HEK293 (cell line): ENCODE data around the gene UNC80.

Experiments
- CTCF ChIA-PET: fragments of 350-600 bp; formaldehyde crosslinking; extraction: SDS; loops from one replicate; lab custom pipeline; 2021; ENCODE audit warnings: antibody characterized with exemption; lab: Yijun Ruan, JAX
- POLR2A ChIA-PET: fragments of 300-600 bp; formaldehyde crosslinking; extraction: SDS; loops from one replicate; lab custom pipeline; 2020; ENCODE audit warnings: antibody characterized with exemption, inconsistent platforms; lab: Yijun Ruan, JAX
- H3K27ac ChIP-seq: fragments of 200-500 bp; sonication (Bioruptor generic); 2 replicates; pipeline ENCODE4 v1.5.1; 2014; ENCODE audit warnings: low read depth, low read length, control low read depth, inconsistent platforms; ENCODE audit errors: extremely low read depth
- H3K36me3 ChIP-seq, 2 experiments: fragments of 200-500 bp in 1 of 2; sonication (Bioruptor generic) in 1 of 2; 1 replicate in 1 of 2; 2 replicates in 1 of 2; pipeline ENCODE4 v1.5.1; 2014 to 2017; ENCODE audit warnings: inconsistent platforms in 2 of 2, low read length in 2 of 2; ENCODE audit not compliant: control insufficient read depth in 2 of 2, insufficient read depth in 1 of 2
- H3K4me1 ChIP-seq: fragments of 200-500 bp; sonication (Bioruptor generic); 2 replicates; pipeline ENCODE4 v1.5.1; 2014; ENCODE audit warnings: mild to moderate bottlenecking, low read length, inconsistent platforms; ENCODE audit not compliant: control insufficient read depth, insufficient read depth
- H3K4me3 ChIP-seq: 2 replicates; pipeline ENCODE4 v1.5.1; 2011; ENCODE audit warnings: low read depth, mild to moderate bottlenecking, control low read depth, low read length, moderate library complexity
- H3K9me3 ChIP-seq: fragments of 200-500 bp; sonication (Bioruptor generic); 2 replicates; pipeline ENCODE4 v1.5.1; 2014; ENCODE audit warnings: low read depth, low read length, inconsistent platforms; ENCODE audit not compliant: control insufficient read depth, insufficient read depth
- CTCF ChIP-seq: fragments of 450-650 bp; formaldehyde crosslinking; IDR thresholded peaks from 2 replicates; pipeline ENCODE4 v1.5.1; 2016; ENCODE audit warnings: missing biosample characterization, missing genetic modification characterization
- ELK4 ChIP-seq: IDR thresholded peaks from 2 replicates; pipeline ENCODE4 v1.6.1; 2011; ENCODE audit warnings: mild to moderate bottlenecking, low read depth, low read length, borderline replicate concordance
- GLI2 ChIP-seq: fragments of 450-650 bp; formaldehyde crosslinking; IDR thresholded peaks from 2 replicates; pipeline ENCODE4; 2017; ENCODE audit warnings: missing biosample characterization, missing genetic modification characterization, low read depth, borderline replicate concordance
- GLIS1 ChIP-seq: fragments of 450-650 bp; formaldehyde crosslinking; IDR thresholded peaks from 2 replicates; pipeline ENCODE4 v1.5.1; 2016; ENCODE audit warnings: missing biosample characterization, missing genetic modification characterization
- HOXD13 ChIP-seq: sonication (generic); formaldehyde crosslinking; IDR thresholded peaks from 2 replicates; pipeline ENCODE4 v1.8.0; 2022; ENCODE audit warnings: missing genetic modification reagents, borderline replicate concordance
- KLF1 ChIP-seq: fragments of 450-650 bp; formaldehyde crosslinking; IDR thresholded peaks from 2 replicates; pipeline ENCODE4 v1.5.1; 2016; ENCODE audit warnings: missing biosample characterization, missing genetic modification characterization
- OVOL3 ChIP-seq: fragments of 450-650 bp; formaldehyde crosslinking; IDR thresholded peaks from 2 replicates; pipeline ENCODE4 v1.5.1; 2016; ENCODE audit warnings: missing biosample characterization, missing genetic modification characterization
- ZBTB48 ChIP-seq: fragments of 450-650 bp; formaldehyde crosslinking; IDR thresholded peaks from 2 replicates; pipeline ENCODE4 v1.5.1; 2016; ENCODE audit warnings: missing biosample characterization, missing genetic modification characterization
- ZEB2 ChIP-seq: fragments of 450-650 bp; formaldehyde crosslinking; IDR thresholded peaks from 2 replicates; pipeline ENCODE4 v1.5.1; 2016; ENCODE audit warnings: missing biosample characterization, missing genetic modification characterization
- ZIC2 ChIP-seq: fragments of 450-650 bp; formaldehyde crosslinking; IDR thresholded peaks from 2 replicates; pipeline ENCODE4 v1.5.1; 2016; ENCODE audit warnings: missing biosample characterization, missing genetic modification characterization
- ZNF10 ChIP-seq: fragments of 450-650 bp; formaldehyde crosslinking; IDR thresholded peaks from 2 replicates; pipeline ENCODE4 v1.5.1; 2017; ENCODE audit warnings: missing biosample characterization, missing genetic modification characterization
- ZNF133 ChIP-seq: fragments of 450-650 bp; formaldehyde crosslinking; IDR thresholded peaks from 2 replicates; pipeline ENCODE4 v1.5.1; 2016; ENCODE audit warnings: missing biosample characterization, missing genetic modification characterization
- ZNF146 ChIP-seq: fragments of 450-650 bp; formaldehyde crosslinking; IDR thresholded peaks from 2 replicates; pipeline ENCODE4 v1.5.1; 2016; ENCODE audit warnings: missing biosample characterization, missing genetic modification characterization
- ZNF174 ChIP-seq: fragments of 450-650 bp; formaldehyde crosslinking; IDR thresholded peaks from 2 replicates; pipeline ENCODE4 v1.5.0; 2017; ENCODE audit warnings: missing biosample characterization, mild to moderate bottlenecking, missing genetic modification characterization
- ZNF221 ChIP-seq: fragments of 450-650 bp; formaldehyde crosslinking; IDR thresholded peaks from 2 replicates; pipeline ENCODE4 v1.5.1; 2017; ENCODE audit warnings: missing biosample characterization, missing genetic modification characterization, borderline replicate concordance
- ZNF350 ChIP-seq: fragments of 450-650 bp; formaldehyde crosslinking; IDR thresholded peaks from 2 replicates; pipeline ENCODE4 v1.5.0; 2017; ENCODE audit warnings: missing biosample characterization, mild to moderate bottlenecking, missing genetic modification characterization
- ZNF416 ChIP-seq: fragments of 450-650 bp; formaldehyde crosslinking; IDR thresholded peaks from 2 replicates; pipeline ENCODE4 v1.5.1; 2016; ENCODE audit warnings: missing biosample characterization, missing genetic modification characterization
- ZNF561 ChIP-seq: fragments of 450-650 bp; IDR thresholded peaks from 2 replicates; pipeline ENCODE4 v1.5.1; 2018; ENCODE audit warnings: missing biosample characterization, missing genetic modification characterization, borderline replicate concordance
- ZNF596 ChIP-seq: fragments of 450-650 bp; IDR thresholded peaks from 2 replicates; pipeline ENCODE4 v1.5.0; 2018; ENCODE audit warnings: missing biosample characterization, mild to moderate bottlenecking, missing genetic modification characterization, moderate library complexity
- ZNF623 ChIP-seq: fragments of 450-650 bp; formaldehyde crosslinking; IDR thresholded peaks from 2 replicates; pipeline ENCODE4 v1.5.1; 2016; ENCODE audit warnings: missing biosample characterization, missing genetic modification characterization
- ZNF624 ChIP-seq: fragments of 450-650 bp; formaldehyde crosslinking; IDR thresholded peaks from 2 replicates; pipeline ENCODE4 v1.5.1; 2017; ENCODE audit warnings: missing biosample characterization, missing genetic modification characterization
- ZNF654 ChIP-seq: fragments of 450-650 bp; formaldehyde crosslinking; IDR thresholded peaks from 2 replicates; pipeline ENCODE4 v1.5.1; 2016; ENCODE audit warnings: low read depth, missing biosample characterization, missing genetic modification characterization
- ZNF791 ChIP-seq: fragments of 450-650 bp; formaldehyde crosslinking; IDR thresholded peaks from 2 replicates; pipeline ENCODE4 v1.5.1; 2016; ENCODE audit warnings: missing biosample characterization, missing genetic modification characterization
- ZSCAN16 ChIP-seq: fragments of 450-650 bp; formaldehyde crosslinking; IDR thresholded peaks from 2 replicates; pipeline ENCODE4 v1.5.1; 2016; ENCODE audit warnings: missing biosample characterization, missing genetic modification characterization
- ZSCAN4 ChIP-seq: fragments of 450-650 bp; formaldehyde crosslinking; IDR thresholded peaks from 2 replicates; pipeline ENCODE4 v1.5.1; 2017; ENCODE audit warnings: missing biosample characterization, missing genetic modification characterization

Gene UNC80

GRCh38 chr2:209958016-209958415, 186.4 kb downstream of the UNC80 start:
- Histone ChIP-seq H3K4me3 (no peak overlapping the region), H3K27ac (no peak overlapping the region), H3K4me1 (no peaks in the 10 kb centered on the region), H3K9me3 (no peaks in the 10 kb centered on the region), H3K36me3 (no peaks in the 10 kb centered on the region)
- CTCF ChIA-PET = interaction anchor here (0.6 to 1.2 kb wide), 3 partner anchors 34 to 750 kb away, joined by 3 read pairs; no protein-coding TSS in a partner anchor
- TF ChIP-seq ZNF10 (tag by site-specific recombination) (no peak), ZNF350 (tag by site-specific recombination) (no peak)
- POLR2A ChIA-PET = no interaction called here

- H3K4me3 ChIP-seq = no peak overlapping the region
- ChIA-PET POLR2A (no interaction called here), CTCF (interaction anchor here (0.9 to 1.4 kb wide), 8 partner anchors 8 to 626 kb away, joined by 3 to 15 read pairs (median 5); partner anchors contain the start of gene UNC80)
- H3K27ac ChIP-seq = 0 out of 2 replicates have a peak overlapping the region, but pooled peaks have one; percentile 6
- no peaks in the 10 kb centered on the region for H3K9me3 ChIP-seq
- no peaks in the 10 kb centered on the region for H3K36me3 ChIP-seq
- H3K4me1 ChIP-seq = no peaks in the 10 kb centered on the region
- TF ChIP-seq ZNF174 (tag by site-specific recombination) (no peak), ZNF791 (no peak), HOXD13 (no peak), CTCF (tag by site-specific recombination) (no peak), ZNF654 (tag by site-specific recombination) (no peak), ZNF416 (tag by site-specific recombination) (no peak), ZNF623 (tag by site-specific recombination) (no peak), ZNF133 (tag by site-specific recombination) (no peak), KLF1 (tag by site-specific recombination) (no peak), ZSCAN16 (no peak), ZBTB48 (tag by site-specific recombination) (no peak), ZNF221 (no peak), GLI2 (tag by site-specific recombination) (no peak), ZNF561 (tag by site-specific recombination) (no peak), ELK4 (no peak), GLIS1 (tag by site-specific recombination) (no peak), ZNF146 (tag by site-specific recombination) (no peak)
Observed at GRCh38 chr2:209960045-209960444, 188.4 kb downstream of the UNC80 start.

- no peaks in the 10 kb centered on the region for H3K9me3 ChIP-seq
- H3K4me1 ChIP-seq = no peaks in the 10 kb centered on the region
- no peaks in the 10 kb centered on the region for H3K36me3 ChIP-seq
- no peak overlapping the region for H3K27ac ChIP-seq
- H3K4me3 ChIP-seq = no peak overlapping the region
- POLR2A ChIA-PET = interaction anchor here (0.7 kb wide), 1 partner anchor 367 kb away, joined by 3 read pairs; no protein-coding TSS in a partner anchor
- CTCF ChIA-PET = interaction anchor here (0.5 to 1.7 kb wide), 38 partner anchors 8 to 1505 kb away, joined by 3 to 15 read pairs (median 3); partner anchors contain the start of gene UNC80
- TF ChIP-seq ZIC2 (tag by site-specific recombination) (peak; percentile 60), CTCF (tag by site-specific recombination) (peak; percentile 51), ZNF596 (tag by site-specific recombination) (0 out of 2 replicates have a peak, but pooled peaks have one; percentile 44), ZNF624 (tag by site-specific recombination) (no peak), KLF1 (tag by site-specific recombination) (no peak), ZSCAN4 (0 out of 2 replicates have a peak, but pooled peaks have one; percentile 24), OVOL3 (tag by site-specific recombination) (no peak), ZEB2 (tag by site-specific recombination) (no peak), ZNF654 (tag by site-specific recombination) (peak; percentile 73)
Observed at GRCh38 chr2:209960676-209961630, 189.3 kb downstream of the UNC80 start.
